COLO668 (cell line): Measurements from ENCODE around the gene IL1RAPL1.

Experiments
- DNase-seq: peaks from one replicate; lab custom pipeline; 2025; ENCODE audit not compliant: unreplicated experiment; lab: John Stamatoyannopoulos, UW

The IL1RAPL1 gene

DNA sequence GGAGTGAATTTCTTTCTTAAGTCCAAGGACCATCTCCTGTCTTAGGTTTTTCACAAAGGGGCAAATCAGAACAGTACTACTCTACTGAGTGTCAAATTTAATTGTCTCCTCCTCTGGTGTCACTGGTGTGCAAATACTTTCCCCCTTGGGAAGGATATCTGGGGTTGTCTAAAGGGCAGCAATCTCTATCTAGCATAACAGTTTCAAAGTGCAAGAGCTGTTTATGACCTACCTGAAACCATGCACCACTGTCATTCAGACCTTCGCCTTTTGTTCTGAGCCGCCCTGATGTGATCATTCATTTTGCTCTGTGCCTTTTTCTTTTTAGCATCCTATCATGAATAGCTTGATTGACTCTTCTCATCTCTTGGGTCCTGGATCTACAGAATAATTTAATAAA, 39.3 kb downstream of the IL1RAPL1 start:
- no peak for DNase-seq

DNA sequence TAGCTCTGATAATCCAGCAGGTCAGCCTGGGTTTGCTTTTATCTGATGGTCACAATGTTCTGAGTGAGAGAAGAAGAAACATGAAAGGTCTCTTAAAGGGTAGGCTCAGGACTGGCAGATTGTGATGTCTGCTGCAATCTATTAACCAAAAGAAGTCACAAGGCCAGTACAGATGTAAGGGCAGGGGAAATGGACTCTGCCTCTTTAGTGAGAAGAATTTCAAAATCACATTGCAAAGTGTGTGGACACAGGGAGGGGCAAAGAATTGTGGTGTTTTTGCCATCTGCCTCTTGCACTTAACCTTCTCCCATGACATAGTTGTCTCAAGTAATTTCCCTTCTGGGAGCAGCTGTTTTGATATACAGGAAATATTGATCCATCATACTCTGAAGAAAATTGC, 40.9 kb downstream of the IL1RAPL1 start:
- no peak for DNase-seq

- no peak for DNase-seq
Observed at GRCh38 chrX:28638775-28639174, 51.5 kb downstream of the IL1RAPL1 start.

- DNase-seq = no peak
Observed at GRCh38 chrX:28639451-28639850, 52.2 kb downstream of the IL1RAPL1 start.

DNA sequence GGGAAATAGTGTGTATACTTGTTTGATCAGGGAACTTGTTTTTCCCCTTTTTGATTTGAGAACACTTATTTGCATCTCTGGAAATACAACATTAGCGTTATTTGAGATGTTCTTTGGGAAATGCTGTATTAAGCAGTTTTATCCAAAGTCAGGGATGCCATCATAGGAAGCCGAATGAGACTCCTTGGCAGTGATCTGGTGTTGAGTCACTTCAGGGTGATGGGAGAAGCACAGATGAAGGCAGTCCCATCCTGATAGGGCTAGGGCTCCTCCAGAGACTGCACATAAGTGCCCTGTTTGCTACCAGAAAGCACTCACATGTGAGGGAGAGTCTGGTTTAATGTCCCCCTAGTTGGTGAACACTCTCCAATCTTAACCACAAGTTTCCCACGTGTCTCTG, 62.3 kb downstream of the IL1RAPL1 start:
- no peak for DNase-seq

- DNase-seq = no peak
Observed at GRCh38 chrX:28651186-28651585, 63.9 kb downstream of the IL1RAPL1 start.

- no peak for DNase-seq
Observed at GRCh38 chrX:28659269-28659668, 72.0 kb downstream of the IL1RAPL1 start.

GRCh38 chrX:28665778-28666177, 78.5 kb downstream of the IL1RAPL1 start:
- no peak for DNase-seq

- no peak for DNase-seq
Observed at GRCh38 chrX:28668303-28668702, 81.1 kb downstream of the IL1RAPL1 start.

DNA sequence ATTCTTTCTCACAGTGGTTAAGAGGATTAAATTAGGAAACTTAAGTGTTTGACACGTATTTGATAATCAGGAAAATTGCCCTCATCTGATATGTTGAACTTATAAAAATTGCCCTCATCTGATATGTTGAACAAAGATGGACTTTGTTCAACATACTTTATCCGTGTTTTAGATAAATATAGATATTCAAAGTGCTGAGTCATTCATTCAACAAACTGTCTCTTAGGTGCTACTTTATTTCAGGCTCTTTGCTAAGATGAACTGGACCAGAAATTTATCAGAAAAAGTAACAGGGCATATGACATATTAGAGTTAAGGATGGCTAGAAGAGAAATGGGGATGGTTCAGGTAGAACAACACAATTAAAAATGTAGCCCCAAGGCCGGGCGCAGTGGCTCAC, 81.7 kb downstream of the IL1RAPL1 start:
- DNase-seq = no peak

GRCh38 chrX:28670074-28670473, 82.8 kb downstream of the IL1RAPL1 start:
- DNase-seq = no peak

DNA sequence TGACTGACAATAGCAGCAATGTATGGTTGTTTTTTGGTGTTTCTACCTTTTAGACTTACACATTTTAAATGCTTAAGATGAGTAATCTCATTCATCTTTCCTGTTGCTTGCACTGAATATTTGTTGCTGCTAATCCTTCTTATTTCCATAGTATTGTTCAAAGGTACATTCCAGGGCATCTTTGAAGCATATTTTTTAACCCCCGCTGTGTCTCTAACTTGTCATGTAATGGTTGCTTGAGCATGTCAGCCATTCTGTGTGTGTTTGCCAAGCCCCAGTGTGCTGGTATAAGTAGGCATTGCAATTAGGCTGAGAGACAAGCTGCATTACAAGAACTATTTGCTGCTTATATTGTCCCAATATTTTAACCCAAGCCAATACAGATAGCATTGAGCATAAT, 87.9 kb downstream of the IL1RAPL1 start:
- no peak for DNase-seq

GRCh38 chrX:28693101-28693500, 105.9 kb downstream of the IL1RAPL1 start:
- no peak for DNase-seq

GRCh38 chrX:28697732-28698131, 110.5 kb downstream of the IL1RAPL1 start:
- DNase-seq = no peak

GRCh38 chrX:28701222-28701621, 114.0 kb downstream of the IL1RAPL1 start:
- DNase-seq = no peak

GRCh38 chrX:28706964-28707363, 119.7 kb downstream of the IL1RAPL1 start:
- no peak for DNase-seq

DNA sequence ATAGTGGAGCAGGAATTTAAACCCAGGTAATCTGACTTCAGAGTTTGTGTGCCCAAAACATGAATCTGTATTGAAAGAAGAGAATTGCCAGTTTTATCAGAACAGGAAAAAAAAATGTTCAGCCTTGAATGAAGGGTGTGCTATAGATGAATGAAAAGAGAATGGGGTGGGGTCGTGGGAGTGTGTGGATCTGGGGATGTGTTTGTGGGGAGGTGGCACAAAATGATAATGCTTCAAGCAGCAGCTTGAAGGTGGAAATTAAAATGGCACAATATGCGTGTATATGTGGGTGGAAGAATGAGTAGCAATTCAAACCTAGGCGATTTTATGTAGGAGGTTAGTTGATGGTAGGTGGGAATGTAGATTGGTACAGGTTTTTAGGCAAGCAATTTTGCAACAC, 122.2 kb downstream of the IL1RAPL1 start:
- DNase-seq = no peak

- DNase-seq = no peak
Observed at GRCh38 chrX:28717864-28718263, 130.6 kb downstream of the IL1RAPL1 start.

- no peak for DNase-seq
Observed at GRCh38 chrX:28718450-28718849, 131.2 kb downstream of the IL1RAPL1 start.

- no peak for DNase-seq
Observed at GRCh38 chrX:28719620-28720019, 132.4 kb downstream of the IL1RAPL1 start.

DNA sequence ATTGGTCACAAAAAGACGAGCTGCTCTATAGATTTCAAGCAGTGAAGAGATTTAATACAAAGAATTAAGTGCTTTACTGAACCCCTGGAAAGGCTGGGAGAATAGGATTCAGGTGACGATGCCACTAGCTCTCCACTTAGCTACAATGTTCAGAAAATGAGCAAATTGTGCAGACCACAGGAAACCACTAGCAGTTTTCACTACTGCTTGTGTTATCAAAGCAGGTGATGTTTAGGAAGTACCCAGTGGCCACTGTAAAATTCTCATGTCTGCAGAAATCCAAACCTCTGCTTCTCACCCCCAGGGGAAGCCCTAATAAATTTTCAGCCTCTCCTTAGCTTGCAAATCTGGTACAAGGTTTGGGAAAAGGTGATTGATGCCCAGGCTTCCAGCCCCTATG, 165.1 kb downstream of the IL1RAPL1 start:
- no peak for DNase-seq

DNA sequence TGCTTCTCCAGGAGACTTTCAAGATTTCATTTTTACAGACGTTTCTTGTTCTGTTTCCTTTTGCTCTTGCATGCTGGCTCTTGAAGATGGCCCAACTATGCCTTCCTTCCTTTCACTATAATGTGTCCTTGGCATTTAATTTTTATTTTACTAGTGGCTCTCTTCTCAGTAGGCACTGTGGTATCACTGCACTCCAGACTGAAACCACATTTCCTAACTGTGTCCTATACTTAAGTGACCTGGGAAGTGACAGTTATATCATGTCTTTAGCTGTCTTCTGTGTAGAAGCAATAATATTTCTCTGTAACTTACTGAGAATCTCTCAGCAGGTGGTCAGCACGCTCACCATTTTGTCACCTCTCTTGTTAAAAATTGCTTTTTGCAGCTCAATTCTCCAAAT, 168.9 kb downstream of the IL1RAPL1 start:
- no peak for DNase-seq

GRCh38 chrX:28756647-28757046, 169.4 kb downstream of the IL1RAPL1 start:
- DNase-seq = no peak

DNA sequence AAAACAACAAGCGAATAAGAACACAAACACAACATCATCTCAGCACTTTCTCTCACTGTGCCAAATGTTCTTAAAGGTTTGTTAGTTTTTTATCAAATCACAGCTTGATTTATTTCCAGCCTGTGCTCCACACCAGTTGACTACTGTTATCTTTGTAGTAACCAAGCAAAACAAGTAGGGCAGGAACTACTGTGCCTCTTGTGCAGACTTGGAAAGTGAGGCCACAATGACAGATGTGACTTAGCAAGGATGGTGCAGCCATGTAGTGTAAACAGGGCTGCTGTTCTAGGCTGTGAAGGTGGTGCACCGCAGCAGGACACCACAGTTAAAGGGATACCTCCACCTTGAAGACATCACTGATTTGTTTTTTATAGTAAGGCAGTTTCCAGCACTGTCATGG, 170.0 kb downstream of the IL1RAPL1 start:
- no peak for DNase-seq
